DMS79 (cell line): ENCODE measurements around the gene GPR62.
"Not testable (repeated sequence)": the region's sequence is repeated elsewhere in the genome, so short reads cannot be mapped to it uniquely, and the experiment has no call there.

Experiments
- DNase-seq: peaks from one replicate; lab custom pipeline; 2025; lab: John Stamatoyannopoulos, UW

The GPR62 gene, protein sequence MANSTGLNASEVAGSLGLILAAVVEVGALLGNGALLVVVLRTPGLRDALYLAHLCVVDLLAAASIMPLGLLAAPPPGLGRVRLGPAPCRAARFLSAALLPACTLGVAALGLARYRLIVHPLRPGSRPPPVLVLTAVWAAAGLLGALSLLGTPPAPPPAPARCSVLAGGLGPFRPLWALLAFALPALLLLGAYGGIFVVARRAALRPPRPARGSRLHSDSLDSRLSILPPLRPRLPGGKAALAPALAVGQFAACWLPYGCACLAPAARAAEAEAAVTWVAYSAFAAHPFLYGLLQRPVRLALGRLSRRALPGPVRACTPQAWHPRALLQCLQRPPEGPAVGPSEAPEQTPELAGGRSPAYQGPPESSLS

DNA sequence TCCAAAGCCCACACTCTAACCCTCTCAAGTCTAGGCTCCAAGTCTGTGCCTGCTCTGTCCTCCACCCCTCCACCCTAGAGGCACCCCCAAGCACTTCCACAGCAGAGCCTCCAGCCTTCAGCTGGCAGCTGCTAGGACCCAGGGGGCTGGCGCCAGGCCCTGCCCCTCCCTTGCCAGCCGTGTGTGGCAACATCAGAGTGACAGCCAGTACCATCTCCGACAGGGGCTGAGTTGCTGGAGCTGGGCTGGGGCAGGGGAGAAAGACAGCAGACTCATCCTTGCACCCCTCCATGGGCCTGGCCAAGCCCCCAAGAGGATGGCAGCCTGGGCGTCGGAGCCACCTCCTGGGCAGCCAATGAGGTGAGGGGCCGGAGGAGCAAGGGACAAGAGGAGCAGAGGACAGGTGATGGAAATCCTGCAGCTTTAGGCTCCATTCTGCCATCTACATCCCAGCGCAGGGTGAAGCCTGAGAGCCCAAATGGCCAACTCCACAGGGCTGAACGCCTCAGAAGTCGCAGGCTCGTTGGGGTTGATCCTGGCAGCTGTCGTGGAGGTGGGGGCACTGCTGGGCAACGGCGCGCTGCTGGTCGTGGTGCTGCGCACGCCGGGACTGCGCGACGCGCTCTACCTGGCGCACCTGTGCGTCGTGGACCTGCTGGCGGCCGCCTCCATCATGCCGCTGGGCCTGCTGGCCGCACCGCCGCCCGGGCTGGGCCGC is at the start of gene GPR62:
Gene GPR62, plus strand, starts transcription at position 207 of the 718 bp plus-strand sequence. Its CDS starts 272 bp downstream, at position 479.
- no peak for DNase-seq

DNA sequence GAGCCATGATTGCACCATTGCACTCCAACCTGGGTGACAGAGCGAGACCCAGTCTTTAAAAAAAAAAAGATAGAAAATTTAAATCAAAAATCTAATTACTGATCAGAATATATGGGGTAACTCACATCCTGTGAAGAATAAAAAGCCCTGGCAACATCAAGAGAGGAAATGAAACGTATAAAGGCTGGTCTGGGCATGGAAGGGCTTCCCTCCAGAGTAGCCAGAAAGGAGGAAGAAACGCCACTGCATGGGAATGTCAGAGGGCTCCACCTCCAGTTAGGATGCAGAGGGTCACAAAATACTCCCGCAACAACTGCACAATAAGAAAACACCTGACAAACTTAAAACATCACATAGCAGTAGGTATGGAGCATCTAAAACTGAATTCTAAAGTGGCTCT is 47.2 kb upstream of the GPR62 start:
- no peak for DNase-seq

DNA sequence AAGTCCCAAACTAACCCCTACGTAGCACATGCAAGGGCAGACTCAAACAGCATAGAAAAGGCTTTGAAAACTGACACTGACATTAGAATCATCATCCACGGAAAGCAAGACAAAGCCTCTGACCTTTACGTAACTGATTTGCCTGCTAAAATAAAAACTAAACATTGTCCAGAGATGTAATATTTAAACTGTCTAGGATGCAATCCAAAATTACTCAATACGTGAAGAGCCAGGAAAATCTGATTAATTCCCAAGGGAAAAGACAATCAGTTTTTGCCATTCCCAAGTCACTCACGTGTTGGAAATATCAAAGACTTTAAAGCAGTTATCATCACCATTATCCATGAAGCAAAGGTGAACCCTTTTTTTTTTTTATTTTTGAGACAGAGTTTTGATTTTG is 38.8 kb upstream of the GPR62 start:
- no peak for DNase-seq

DNA sequence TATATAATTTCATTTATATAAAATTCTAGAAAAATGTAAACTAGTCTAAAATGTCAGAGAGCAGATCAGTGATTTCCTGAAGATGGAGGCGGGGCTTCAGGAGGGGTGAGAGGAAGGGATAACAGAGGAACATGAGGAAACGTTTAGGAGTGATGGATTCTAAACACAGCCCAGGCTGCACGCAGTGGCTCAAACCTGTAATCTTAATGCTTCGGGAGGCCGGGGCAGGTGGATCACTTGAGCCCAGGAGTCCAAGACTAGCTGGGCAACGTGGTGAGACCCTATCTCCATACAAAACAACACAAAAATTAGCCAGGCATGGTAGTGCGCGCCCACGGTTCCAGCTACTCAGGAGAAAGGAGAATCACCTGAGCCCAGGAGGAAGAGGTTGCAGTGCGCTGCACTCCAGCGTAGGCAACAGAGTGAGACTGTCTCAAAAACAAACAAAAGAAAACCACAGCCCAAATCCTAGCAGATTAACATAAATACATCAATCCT is 34.1 kb upstream of the GPR62 start:
- no peak for DNase-seq

DNA sequence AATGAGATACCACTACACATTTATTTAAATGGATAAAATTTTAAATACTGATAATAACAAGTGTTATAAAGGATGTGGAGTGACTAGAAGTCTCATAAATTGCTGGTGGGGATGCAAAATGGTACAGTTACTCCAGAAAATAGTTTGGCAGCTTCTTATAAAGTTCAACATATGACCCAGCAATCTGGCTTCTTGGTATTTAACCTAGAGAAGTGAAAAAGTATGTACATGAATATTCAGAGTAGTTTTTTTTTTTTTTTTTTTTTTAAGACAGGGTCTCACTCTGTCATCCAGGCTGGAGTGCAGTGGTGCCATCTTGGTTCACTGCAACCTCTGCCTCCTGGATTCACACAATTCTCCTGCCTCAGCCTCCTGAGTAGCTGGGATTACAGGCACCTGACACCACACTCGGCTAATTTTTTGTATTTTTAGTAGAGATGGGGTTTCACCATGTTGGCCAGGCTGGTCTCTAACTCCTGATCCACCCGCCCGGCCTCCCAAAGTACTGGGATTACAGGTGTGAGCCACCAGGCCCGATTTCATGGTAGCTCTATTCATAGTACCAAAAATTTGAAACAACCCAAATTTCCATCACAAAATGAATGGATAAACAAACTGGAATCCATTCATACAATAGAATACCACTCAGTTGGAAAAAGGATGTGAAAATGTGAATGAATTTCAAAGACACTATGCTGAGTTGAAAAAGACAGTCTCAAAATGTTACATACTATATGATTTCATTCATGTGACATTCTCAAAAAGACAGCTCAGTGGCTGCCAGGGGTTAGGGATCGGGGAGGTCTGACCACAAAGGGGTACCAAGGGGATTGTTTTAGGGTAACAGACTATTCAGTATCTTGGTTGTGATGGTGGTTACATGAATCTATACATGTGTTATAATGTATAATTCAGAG is 27.9 kb upstream of the GPR62 start:
- no peak for DNase-seq

DNA sequence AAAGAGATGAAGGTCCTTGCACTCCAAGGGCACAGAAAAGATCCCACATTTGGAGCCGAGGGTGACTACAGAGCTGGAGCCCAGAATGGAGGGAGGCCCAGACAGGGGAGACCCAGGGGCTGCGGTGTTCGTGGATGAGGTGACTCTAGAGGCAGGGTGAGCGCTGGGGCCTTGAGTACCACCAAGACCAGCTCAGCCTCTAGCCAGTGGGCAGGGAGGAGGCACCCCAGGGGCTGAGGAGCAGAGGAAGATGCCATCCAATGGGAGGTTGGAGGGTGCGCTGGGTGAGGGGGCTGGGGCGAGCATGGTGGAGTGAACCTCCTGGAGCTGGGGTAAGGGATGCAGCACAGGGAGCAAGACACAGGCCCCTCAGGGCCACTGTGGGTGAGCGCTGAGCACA is 26.7 kb upstream of the GPR62 start:
- no peak for DNase-seq

DNA sequence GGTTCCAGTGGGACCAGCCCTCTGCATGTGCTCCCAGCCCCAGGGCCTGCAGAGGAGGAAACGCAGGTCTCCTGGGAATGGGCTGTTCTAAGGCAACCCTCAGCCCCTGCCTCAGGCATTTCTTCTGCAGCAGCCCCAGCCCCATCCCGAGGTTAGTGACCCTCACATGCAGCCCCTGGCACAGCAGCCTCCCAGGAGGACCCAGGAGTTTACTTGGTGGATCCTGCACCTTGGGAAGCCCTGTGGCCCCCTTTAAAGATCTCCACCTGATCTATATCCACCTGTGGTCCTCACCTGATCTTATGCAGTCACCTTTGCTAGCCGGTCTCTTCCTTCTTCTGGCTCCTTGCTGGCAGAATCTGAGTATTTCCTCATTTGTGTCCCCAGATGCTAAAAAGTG is 26.2 kb upstream of the GPR62 start:
- not testable (repeated sequence) for DNase-seq

DNA sequence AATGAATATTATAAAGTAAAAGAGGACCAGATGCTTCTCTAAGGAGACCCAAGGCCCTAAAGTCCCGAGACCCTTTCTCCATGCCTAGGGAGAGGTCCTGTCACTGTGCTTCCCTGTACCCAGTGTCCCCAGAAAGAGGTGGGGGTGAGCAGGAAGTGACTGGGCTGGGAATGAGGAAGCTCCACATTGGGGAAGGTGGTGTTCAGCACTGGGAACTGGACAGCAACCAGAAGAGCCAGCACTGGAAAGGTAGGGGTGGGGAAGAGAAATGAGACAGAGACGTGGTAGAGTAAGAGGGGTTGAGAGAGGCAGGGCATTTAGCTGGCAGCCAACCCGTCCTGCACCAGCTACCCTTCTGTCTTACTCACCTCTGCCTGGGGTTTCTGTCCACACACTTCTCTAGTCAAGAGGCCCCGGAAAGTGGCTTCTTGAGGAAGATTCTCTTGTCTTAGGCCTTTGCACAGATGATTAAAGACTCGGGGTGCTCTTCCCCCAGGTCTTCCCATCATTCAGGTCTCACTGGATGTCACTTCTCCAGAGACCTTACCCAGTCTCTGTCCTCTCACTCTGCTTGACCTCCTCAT is 25.7 kb upstream of the GPR62 start:
- no peak for DNase-seq

DNA sequence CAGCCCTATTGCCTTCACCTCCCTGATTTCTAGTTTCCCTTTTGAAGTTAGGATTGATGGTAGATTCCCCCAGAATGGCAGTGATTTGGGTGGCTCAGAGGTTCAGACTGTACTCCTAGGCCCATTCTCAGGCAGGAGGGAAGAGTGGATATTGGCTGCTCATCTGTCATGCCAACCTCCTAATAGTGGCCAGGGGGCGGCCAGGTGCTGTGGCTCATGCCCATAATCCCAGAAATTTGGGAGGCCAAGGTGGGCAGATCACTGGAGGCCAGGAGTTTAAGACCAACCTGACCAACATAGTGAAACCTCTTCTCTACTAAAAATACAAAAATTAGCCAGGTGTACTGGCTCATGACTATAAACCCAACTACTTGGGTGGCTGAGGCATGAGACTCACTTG is 24.7 kb upstream of the GPR62 start:
- DNase-seq, result no peak

DNA sequence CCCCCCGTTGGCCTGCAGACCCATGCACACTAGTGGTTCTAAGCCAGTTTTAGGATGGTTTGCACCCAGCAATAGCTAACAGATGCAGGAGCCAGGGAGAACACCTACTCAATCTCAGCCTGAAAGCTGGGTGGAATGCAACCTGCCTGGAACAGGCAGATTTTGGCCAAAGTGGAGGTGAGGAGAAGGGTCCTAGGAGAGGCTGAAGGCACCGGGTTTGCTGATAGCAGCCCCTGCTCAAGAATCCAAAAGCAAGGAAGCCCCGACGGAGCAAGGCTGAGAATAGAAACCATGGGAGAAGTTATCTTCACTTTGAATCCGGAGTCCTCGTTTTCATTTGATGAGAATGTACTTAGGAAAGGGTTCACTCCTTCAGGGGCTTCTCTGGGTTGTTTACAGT is 23.4 kb upstream of the GPR62 start:
- DNase-seq, result no peak

DNA sequence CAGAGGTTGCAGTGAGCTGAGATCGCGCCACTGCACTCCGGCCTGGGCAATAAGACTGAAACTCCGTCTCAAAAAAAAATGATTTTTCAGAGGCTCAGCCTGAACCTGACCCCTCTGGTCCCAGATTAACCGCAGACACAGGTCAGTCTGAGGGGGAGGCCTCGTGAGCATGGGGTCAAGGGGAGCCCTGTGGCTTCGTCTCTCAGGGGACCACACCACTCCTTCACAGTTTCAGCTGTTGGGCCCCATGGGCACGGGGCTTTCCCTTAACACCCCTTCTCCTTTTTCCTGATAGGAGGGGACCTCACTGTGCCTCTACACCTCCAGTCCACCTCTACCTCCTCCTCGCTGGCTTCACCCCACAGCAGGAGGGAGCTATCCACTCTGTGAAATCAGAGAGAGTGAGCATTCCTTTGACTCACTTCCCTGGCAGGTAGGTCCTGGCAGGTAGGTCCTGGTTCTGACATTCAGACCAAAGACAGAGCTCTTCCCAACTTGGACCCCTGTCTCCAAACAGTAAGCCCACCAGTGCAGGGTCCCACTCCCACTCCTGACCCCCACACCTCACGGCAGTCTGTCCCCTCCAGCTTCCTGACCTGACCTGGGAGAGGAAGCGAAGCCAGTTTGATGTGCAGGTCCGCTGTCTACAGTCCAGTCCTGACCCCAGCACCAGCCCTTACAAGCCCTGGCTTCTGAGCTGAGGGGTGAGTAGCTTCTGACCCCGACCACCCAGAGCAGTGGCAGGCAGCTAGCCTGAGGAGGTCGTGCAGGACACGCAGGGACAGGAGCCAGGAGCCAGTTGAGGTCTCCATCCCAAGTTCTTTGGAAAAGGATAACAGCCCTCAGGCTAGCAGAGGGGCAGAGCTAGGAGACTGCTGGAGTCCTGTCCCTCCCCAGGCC is 22.5 kb upstream of the GPR62 start:
- DNase-seq, result no peak

DNA sequence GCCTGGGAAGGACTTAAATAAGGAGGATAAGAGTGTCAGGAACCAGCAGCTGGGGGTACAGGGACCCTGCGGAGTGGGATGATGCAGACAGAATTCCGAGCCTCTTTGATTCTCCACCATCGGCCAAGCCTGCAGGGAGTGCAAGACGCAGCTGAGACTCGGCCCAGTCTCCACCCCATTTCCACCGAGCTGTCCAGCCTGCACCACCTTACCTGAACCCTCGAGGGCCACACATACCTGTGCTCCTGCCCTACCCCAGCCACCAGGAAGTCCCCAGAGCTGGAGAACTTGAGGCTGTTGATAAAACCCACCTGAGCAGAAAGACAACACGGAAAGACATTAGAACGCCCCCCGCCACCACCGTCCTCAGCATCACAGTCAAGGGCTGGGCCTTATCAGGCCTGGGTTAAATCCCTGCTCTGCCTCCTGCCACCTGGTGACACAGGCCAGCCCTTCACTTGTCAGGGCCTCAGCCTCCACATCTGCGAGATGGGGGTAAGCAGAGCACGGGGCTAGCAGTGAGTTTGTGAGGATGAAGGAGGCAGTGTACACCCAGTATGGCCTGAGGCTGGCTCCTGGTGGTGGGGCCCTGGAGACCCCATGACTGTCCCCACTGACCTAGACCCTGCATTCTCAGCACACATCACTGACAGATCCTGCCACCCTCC is 21.6 kb upstream of the GPR62 start:
- no peak for DNase-seq

DNA sequence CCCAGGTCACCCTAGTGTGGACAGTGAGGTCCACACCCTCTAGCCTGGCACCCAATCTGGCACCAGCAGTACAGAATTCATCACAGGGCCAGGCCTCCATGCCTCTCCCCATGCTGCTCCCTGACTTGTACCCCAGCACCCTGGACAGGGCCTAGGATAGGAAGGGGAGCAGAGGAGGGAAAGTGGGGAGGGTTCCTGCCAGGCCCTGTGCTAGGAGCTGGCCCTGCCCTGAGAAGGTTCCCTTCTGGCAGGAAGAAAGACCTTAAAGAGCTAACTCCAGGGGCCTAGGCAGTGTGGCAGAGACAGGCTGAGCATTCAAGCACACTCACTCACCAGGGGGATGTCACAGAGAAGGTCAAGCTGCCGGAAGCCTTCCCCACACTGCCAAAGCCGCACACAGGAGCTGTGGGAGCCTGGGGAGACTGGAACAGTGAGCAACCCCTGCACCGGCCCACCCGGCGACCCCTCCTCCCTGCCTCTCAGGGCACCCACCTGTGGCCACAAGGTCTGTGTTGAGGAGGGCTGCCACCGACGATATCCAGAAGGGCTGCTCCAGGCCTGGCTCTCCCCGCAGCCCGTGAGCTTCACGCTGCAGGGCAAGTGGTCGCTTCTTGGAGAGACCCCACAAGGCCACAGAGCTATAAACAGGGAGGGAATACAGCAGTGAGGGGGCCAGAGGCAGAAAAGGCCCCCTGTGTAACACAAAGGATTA is 20.9 kb upstream of the GPR62 start:
- DNase-seq, result no peak

DNA sequence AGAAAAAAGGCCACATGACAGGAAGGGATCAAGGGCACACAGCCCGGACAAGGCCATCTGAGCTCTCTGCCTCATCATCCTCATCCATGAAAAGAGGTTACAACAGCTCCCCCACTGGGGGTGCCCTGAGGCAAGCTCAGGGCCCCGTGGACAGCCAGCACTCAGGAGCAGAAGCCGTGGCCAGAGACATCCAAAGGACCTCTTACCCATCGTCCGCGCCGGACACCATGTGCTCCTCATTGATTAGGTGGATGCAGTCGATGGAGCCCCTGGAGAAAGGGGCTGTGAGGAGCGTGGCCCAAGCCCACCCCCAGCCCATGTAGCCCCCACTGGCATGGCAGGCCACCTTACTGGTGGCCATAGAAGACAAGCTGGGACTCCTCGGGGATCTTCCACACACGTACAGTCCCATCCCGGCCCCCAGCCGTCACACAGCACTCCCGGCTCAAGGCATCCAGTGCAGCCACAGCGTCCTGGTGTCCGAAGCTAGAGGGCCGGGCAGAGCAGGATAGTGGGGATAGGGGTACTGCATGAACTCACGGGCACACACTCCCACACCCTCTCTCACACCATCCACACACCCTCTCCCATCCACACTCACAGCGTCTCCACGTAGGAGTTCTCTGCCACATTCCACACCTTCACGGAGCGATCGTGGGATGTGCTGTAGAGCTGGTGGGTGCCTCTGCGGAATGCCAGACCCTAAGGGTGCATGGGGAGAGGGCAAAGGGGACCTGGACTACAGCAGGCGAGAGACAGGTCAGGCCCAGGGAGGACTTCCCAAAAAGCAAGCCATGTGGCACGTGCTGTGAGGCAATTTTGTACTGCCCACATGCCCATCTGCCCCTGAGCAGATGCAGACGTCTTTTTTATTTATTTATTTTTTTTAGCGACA is 19.9 kb upstream of the GPR62 start:
- DNase-seq, result no peak

DNA sequence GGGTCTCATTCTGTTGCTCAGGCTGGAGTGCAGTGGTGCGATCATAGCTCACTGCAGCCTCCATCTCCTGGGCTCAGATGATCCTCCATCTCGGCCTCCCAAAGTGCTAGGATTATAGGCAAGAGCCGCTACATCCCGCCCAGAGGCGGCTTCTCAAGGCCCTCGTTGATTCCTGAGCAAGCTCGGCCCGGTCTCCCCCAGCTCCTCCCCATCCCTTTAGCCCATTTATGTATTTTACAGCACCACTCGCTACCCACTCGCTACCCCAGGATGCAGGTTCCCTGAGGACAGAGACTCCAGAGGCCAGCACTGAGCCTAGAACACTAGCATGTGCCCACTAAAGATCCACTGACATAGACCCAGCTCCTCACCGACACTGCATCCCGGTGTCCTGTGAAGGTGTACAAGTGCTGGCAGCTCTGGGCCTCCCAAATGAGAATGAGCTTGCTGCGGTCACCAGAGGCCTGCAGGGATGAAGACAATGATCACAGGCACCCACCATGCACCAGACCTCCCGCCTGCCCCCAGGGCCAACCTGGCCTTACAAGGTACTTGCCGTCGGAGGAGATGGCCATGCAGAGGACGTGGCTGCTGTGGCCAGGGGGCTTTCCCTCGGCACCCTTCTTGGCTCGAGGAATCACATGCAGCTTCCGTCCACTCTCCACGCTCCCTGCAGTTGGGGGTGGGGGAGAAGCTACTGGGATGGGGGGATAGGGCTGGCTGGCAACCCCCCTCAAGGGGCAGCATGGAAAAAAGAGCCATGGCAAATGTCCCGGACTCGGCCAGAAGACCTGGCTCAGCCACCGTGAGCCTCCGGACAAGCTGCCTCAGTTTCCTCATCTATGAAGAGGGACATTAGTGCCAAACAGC is 19.1 kb upstream of the GPR62 start:
- DNase-seq, result no peak

DNA sequence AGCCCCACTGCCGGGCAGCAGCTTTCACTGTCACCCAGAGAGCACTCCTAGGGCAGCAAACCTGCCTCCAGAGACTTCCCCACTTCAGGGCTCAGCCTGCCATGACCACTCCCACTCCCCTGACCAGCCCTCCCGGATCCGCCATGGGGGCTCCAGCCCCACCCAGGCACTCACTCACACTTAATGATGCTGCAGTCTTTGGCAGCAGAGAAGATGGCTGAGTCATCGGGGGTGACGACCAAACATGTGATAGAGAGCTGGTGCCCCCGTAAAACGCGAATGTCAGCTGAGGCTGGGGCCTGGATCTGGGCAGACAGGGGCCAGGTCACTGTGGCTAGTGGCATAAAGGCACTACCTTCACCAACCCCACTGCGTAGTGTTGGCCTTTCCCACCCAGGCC is 18.2 kb upstream of the GPR62 start:
- DNase-seq, result no peak

DNA sequence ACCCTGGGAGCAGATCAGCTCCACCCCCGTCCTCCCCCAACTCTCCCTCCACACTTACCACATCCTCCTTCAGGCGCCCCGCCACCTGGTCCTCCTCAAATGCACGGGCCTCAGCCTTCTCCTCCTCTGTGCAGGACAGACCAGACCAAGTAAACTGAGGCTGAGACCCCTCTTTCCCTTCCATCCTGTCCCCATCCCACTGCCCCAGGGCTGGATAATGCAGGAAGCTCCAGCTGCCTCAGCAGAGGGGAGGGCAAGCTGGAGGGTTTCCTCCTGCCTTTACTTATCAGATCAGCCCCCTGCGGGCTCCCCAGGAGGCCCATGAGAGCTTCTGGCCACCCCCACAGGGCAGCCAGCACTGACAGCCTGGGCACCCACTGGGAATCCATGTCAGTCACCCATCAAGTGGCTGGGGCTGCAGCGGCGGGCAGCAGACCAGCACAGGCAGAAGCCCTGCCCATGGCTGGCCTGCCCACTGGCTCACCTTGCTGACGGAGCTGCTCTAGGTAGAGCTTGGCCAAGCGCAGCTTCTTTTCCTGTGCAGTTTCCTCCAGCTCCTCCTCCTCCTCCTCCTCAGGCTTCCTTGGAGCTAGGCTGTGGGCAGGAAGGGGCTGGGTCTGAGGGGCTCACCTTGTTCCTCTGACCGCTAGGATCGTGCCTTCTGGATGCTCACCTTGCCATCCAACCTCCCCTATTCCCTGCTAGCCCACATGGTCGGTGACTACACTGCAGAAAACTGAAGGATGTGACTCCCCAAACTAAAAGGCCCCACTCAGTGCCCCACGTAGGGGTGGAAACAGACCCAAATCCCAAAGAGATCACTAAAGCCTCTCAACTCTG is 17.4 kb upstream of the GPR62 start:
- DNase-seq, result no peak
